ENCODE data around the gene EPC1. TPM values are rescaled to one million over a fixed set of nuclear protein-coding genes. Genes with fewer than 3 reads are reported as not detected.
A peak's percentile ranks its signal among the peaks of the same experiment; 100 is the strongest.
"Not testable (repeated sequence)": the region's sequence is repeated elsewhere in the genome, so short reads cannot be mapped to it uniquely, and the experiment has no call there.

EPC1 gene
- total RNA-seq, 1 donor from 2014 or later, result 22.9 TPM

- peaks cover 2% of the 10 kb centered on the region for H3K36me3 ChIP-seq (ENCODE audit: control insufficient read depth, insufficient read depth, low read length)
- no peaks in the 10 kb centered on the region for H3K27me3 ChIP-seq (ENCODE audit: control insufficient read depth, insufficient read depth, low read length)
- no peak for DNase-seq (ENCODE audit: low read depth)
- H3K4me3 ChIP-seq (ENCODE audit: low read depth, low read length), result no peak overlapping the region
- peak; percentile 76 for TF ChIP-seq CTCF (IDR thresholded peaks at IDR 0.05; ENCODE audit: insufficient read depth, low read length, poor library complexity, severe bottlenecking)
Observed at GRCh38 chr10:32367793-32368453, 21.0 kb upstream of the EPC1 start.

DNA sequence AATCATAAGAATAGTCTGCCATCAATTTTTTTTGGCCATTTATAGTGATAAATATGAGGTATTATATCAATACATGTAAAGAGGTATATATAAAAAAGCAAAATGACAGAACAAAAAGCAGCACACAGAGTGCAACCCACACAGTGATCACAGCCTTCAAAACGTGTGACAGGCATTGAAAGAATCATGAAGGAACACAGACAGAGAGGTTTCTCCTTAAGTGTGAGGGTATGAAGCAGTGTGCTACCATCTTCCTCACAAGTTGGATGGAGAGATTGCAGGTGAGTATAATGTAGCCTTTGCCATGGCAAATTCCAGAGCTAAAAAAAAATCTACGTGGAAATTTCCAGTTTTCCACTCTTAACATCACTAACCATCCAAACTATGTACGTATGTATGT lies 19.6 kb upstream of the EPC1 start:
- DNase-seq (ENCODE audit: low read depth), result no peak
- Histone ChIP-seq H3K27me3 (ENCODE audit: control insufficient read depth, insufficient read depth, low read length) (no peaks in the 10 kb centered on the region), H3K4me3 (ENCODE audit: low read depth, low read length) (no peak overlapping the region), H3K36me3 (ENCODE audit: control insufficient read depth, insufficient read depth, low read length) (peaks cover 2% of the 10 kb centered on the region)
- no peak for TF ChIP-seq CTCF (IDR thresholded peaks at IDR 0.05; ENCODE audit: insufficient read depth, low read length, poor library complexity, severe bottlenecking)

DNA sequence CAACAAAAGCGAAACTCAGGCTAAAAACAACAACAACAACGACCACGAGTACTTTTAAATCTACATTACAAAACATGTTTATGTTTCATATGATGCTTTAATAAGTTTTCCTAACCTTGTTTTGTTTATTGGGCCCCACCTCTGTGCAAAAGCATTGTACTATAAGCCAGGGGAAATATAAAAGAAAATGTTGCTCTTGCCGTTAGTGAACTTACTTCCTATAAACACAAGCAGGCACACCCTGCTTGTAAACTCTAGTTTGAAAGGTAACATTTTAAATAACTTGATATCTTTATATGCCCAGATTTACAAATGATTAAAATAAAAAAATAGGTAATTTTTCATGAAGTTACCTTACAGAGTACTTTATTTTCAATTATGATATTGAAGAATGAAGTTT lies 19.2 kb upstream of the EPC1 start:
- no peaks in the 10 kb centered on the region for H3K27me3 ChIP-seq (ENCODE audit: control insufficient read depth, insufficient read depth, low read length)
- peaks cover 2% of the 10 kb centered on the region for H3K36me3 ChIP-seq (ENCODE audit: control insufficient read depth, insufficient read depth, low read length)
- DNase-seq (ENCODE audit: low read depth), result no peak
- TF ChIP-seq CTCF (IDR thresholded peaks at IDR 0.05; ENCODE audit: insufficient read depth, low read length, poor library complexity, severe bottlenecking), result no peak
- H3K4me3 ChIP-seq (ENCODE audit: low read depth, low read length), result no peak overlapping the region

- H3K36me3 ChIP-seq (ENCODE audit: control insufficient read depth, insufficient read depth, low read length); H3K27me3 ChIP-seq (ENCODE audit: control insufficient read depth, insufficient read depth, low read length); DNase-seq (ENCODE audit: low read depth); H3K4me3 ChIP-seq (ENCODE audit: low read depth, low read length): not testable (repeated sequence)
Observed at GRCh38 chr10:32365404-32365803, 18.4 kb upstream of the EPC1 start.

DNA sequence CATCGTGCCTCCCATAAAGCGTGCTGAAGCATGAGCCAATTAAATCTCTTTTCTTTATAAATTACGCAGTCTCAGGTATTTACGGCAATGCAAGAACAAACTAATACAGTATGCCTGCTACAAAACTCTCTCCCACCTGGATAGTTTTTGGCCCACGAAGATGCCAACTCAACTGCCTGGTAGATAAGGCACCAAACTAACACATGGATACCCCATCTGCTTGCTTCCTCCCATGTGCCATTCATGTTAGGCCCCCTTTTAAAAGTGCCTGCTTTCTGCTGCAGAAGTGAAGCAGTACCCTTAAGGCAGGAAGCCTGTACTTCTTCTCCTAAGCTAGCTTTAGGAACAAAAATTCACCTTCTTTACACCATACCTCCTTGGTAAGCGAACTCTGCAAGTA lies 15.6 kb upstream of the EPC1 start:
- DNase-seq (ENCODE audit: low read depth), result no peak
- no peak for TF ChIP-seq CTCF (IDR thresholded peaks at IDR 0.05; ENCODE audit: insufficient read depth, low read length, poor library complexity, severe bottlenecking)
- no peak overlapping the region for H3K4me3 ChIP-seq (ENCODE audit: low read depth, low read length)

DNA sequence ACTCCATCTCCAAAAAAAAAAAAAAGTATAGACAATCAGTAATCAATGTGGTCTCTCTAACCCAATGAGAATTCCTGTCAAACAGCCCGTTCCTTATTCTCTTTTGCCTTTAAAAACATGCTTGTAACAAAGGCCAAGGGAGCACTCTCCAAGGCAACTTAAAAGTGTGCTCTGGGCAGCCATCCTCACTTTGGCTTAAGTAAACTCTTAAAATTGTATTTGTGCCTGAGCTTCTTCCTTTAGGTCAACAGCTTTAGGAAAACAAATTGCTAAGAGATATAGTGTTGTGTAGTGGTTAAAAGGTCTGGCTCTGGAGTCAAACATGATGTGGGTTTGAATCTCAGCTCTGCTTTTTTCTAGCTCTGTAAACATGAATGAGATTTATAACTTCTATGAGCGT lies 13.9 kb upstream of the EPC1 start:
- no peaks in the 10 kb centered on the region for H3K27me3 ChIP-seq (ENCODE audit: control insufficient read depth, insufficient read depth, low read length)
- TF ChIP-seq CTCF (IDR thresholded peaks at IDR 0.05; ENCODE audit: insufficient read depth, low read length, poor library complexity, severe bottlenecking), result no peak
- no peak for DNase-seq (ENCODE audit: low read depth)
- no peaks in the 10 kb centered on the region for H3K36me3 ChIP-seq (ENCODE audit: control insufficient read depth, insufficient read depth, low read length)
- no peak overlapping the region for H3K4me3 ChIP-seq (ENCODE audit: low read depth, low read length)

More for the DNA sequence above, 15.6 kb upstream of the EPC1 start:
- Histone ChIP-seq H3K36me3 (ENCODE audit: control insufficient read depth, insufficient read depth, low read length) (no peaks in the 10 kb centered on the region), H3K27me3 (ENCODE audit: control insufficient read depth, insufficient read depth, low read length) (no peaks in the 10 kb centered on the region)
